HG03558 (cell line): ENCODE results near the gene EIF4G3.
"Not testable (repeated sequence)": the region's sequence is repeated elsewhere in the genome, so short reads cannot be mapped to it uniquely, and the experiment has no call there.

ENCODE experiments used
- ATAC-seq: cut with Tn5 transposase; IDR thresholded peaks from one replicate; pipeline ENCODE4 v1.9.1; 2021; ENCODE audit warnings: moderate number of reproducible peaks; ENCODE audit not compliant: unreplicated experiment; ENCODE audit errors: extremely low read depth

Gene EIF4G3, protein sequence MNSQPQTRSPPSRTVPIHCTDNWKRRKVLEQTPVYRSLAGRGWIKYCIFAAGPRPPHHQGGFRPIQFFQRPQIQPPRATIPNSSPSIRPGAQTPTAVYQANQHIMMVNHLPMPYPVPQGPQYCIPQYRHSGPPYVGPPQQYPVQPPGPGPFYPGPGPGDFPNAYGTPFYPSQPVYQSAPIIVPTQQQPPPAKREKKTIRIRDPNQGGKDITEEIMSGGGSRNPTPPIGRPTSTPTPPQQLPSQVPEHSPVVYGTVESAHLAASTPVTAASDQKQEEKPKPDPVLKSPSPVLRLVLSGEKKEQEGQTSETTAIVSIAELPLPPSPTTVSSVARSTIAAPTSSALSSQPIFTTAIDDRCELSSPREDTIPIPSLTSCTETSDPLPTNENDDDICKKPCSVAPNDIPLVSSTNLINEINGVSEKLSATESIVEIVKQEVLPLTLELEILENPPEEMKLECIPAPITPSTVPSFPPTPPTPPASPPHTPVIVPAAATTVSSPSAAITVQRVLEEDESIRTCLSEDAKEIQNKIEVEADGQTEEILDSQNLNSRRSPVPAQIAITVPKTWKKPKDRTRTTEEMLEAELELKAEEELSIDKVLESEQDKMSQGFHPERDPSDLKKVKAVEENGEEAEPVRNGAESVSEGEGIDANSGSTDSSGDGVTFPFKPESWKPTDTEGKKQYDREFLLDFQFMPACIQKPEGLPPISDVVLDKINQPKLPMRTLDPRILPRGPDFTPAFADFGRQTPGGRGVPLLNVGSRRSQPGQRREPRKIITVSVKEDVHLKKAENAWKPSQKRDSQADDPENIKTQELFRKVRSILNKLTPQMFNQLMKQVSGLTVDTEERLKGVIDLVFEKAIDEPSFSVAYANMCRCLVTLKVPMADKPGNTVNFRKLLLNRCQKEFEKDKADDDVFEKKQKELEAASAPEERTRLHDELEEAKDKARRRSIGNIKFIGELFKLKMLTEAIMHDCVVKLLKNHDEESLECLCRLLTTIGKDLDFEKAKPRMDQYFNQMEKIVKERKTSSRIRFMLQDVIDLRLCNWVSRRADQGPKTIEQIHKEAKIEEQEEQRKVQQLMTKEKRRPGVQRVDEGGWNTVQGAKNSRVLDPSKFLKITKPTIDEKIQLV (N-terminal part only)

DNA sequence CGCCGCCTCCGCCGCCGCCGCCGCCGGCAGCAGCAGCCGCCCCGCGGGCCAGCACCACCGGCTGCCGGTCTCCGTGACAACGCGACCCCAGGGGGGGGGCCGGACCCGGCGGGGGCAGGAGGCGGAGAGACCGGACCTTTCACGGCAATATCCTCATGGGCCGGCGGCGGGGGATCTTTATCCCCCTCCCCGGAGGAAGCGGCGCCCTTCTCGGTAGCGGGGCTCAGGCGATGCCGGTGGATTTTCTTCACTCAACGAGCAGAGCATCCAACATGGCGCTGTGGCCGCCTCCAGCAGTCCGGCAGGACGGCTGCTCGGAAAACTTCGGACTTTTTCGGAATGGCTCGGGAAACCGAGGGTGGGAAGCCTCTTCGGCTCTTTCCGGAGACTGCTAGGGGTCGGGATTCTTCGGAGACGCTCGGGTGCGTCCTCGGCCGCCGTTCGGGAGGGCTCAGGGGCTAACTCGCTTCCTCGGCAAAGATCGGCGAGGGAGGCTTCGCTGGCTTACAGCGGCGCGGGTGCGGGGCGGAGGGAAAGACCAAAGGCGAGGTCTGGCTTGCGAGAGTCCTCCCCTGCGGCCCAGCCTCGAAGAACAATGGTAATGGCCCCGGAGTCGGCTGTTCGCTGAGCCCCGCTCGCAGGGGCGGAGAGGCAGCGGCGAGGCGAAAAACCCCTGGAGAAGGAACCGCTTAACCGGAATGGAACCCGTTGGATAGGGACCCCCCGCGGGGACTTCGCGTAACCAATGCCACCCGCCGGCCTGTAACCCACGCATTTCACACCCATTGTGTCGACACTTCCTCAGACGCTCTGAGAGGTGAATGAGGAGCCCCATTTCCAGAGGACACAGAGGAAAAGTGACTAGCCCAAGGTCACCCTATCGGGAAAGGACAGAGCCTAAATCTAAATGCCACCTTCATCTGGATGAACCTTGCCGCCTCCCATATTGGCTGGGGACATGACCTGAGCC, at the start of gene EIF4G3:
Gene EIF4G3 (minus strand): TSS at position 312 of the 970 bp plus-strand sequence. CDS start 174,155 bp downstream, outside the sequence.
- peak; percentile 90 for ATAC-seq

DNA sequence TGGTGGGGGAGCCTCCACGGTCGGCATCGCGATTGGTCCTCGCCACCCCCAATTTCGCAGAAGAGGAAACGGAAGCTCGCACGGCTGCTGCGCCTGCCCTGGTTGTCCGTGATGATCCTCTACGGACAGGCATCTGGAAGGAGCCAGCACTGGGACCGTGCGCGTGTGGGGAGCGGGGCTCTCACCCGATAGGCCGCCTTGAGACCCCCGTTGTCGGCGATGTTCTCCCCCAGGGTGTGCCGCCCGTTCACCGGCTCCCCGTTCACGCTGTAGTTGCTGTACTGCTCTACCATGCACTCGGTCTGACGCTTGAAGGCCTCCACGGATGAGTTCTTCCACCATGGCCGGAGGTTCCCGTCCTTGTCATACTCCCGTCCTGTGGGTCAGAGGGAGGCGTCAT, 48.4 kb upstream of the EIF4G3 start:
- no peak for ATAC-seq

DNA sequence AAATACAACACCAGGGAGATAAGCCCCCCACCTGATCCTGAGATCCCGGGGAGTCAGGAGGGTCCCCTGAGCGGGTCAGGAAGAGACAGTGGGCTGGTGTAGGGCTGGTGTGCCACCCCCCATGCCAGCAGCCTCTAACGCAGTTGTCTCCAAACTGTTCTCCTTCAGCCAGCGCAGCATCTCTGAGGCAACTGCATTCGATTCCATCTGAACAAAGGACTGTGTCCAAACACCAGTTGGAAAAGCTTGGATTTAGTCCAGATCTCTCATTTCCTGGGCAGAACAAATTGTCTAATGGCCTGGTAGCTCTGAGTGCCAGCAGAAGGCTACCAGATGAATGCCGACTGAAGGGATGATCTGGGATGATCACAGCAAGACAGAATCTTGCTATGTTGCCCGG, 44.1 kb upstream of the EIF4G3 start:
- no peak for ATAC-seq

DNA sequence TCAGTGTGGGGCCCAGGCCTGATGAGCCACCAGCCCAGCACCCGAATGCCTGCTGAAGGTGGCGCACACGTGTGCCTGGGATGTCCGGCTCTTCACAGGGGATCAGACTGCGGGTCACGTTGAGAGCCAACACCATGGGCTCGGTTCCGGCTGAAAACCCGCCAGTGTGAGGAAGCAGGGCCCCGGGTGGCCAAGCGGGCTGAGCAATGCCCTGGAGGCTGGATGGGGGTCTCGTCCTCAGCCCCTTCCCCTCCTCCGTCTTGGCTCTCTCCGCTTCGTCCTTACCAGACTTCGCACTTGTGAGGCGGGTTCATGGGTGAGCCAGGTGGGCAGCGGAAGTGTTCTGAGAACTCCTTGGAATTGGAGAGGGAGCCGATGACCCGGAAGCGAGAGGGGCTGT, 43.0 kb upstream of the EIF4G3 start:
- ATAC-seq, result no peak

DNA sequence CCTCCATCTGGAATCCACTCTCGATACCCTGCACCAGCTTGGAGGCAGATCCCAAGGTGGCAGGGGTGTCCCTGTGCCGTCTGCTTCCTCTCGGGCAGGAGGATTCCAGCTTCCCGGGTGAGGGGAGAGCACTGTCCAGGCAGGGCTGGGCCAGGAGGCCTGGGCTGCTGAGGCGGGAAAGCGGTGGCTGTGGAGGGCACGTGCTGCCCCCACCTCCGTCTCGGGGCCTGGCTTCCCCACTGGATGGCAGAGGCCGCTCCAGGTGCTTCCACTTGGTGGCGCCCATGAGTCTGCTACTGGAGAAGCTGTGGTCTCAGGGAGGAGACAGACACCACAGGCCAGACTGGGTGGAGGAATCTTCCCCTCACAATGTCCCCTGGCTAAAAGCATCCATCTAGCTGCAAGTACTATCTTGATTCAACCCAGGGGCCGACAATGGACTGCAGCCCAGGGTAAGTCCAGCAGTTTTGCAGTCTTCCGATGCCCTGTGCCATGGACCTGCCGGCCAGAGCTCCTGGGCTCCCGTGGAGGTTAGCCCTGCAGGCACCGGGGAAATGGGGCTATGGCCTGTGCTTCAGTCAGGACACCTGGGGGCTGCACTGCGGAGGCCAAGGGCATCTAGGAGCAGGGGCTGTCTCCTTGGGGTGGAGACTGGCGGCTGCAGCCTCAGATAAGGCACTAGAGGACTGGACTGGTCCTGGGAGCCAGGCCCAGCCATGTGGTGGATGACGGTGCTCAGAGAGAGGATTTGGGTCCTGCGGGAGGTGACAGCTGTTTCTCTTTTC, 41.3 kb upstream of the EIF4G3 start:
- no peak for ATAC-seq

DNA sequence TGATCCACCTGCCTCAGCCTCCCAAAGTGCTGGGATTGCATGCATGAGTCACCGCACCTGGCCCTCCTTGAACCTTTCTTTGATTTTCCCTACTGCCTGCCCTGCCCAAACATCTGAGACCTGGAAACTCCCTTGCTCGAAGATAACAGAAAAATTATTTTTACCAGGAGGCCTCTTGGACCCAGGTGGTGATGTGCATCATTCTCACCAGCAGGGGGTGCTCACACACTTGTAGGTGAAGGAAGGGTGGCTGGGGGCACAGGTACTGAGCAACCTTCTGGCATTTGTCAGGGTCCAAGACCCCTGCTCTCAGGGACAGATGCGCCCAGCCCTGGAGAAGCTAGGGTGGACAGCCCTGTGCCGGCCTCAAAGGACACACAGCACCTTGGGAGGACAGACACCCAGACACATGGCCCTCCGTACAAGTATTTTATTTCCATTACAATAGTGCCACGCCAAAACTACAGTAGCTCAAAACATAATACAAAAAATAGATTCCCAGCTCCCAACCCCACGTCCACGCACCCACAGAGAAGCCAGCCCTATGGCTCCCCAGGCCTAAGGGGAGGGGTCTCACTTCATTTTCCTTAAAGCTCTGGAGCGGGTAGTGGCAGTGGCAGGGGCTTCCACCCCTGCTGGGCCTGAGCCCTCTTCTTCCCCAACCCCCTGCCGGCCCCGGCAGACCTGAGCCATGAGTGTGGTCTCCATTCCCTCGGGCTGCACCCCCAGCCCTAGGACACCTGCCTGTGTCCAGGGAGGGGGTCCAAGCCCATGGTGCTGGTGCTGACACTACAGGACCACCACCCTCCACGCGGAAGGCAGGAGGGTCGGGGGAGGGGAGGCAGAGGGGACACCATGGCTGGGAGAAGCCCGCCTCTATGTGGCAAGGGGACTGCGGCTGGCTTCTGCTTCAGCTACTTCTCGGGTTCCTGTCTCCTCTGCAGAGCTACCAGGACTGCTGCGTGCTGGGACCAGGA, 40.4 kb upstream of the EIF4G3 start:
- no peak for ATAC-seq

DNA sequence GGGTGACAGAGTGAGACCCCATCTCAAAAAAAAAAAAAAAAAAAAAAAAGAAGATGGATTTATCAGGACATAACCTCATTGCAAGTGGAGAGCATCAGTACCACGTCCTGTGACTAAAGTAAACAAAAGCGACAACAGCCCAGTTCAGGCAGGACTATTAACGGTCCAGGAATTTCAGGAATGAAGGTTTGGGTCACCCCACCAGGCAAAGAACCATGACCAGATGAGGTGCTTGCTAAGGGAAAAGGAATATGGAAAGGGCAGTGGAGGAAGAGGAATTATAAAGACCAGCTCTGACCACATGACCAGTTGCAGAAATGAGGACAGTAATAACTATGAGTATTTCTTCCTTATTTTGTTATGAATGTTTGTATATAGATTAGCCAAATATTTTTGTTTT, 35.4 kb upstream of the EIF4G3 start:
- ATAC-seq, result no peak

DNA sequence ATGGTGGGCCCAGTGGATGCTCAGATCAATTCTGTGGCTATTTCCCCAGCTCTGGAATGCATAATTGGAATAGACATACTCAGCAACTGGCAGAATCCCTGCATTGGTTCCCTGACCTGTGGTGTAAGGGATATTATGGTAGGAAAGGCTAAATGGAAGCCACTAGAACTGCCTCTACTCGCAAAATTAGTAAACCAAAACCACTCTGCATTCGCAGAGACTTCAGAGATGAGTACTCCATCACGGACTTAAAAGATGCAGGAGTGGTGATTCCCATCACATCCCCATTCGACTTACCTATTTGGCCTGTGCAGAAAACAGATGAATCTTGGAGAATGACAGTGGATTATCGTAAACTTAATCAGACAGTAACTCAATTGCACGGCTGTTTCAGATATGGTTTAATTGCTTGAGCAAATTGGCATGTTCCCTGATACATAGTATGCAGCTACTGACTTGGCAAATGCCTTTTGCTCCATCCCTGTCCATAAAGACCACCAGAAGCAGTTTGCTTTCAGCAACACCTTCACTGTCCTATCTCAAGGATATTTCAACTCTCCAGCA, 31.5 kb upstream of the EIF4G3 start:
- not testable (repeated sequence) for ATAC-seq

DNA sequence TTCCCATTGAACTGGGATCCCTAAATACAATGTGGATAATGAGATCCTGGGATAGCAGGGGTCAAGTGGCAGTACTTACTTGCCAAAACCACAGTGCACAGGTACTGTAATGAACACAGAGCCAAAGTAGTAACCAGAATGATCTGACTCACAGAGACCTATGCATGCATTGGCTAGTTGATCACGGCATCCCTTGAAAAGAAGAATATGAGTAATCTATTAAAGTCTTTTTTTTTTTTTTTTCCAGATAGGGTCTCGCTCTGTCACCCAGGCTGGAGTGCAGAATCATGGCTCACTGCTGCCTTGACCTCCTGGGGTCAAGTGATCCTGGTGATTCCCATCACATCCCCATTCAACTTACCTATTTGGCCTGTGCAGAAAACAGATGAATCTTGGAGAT, 29.4 kb upstream of the EIF4G3 start:
- ATAC-seq, result no peak

DNA sequence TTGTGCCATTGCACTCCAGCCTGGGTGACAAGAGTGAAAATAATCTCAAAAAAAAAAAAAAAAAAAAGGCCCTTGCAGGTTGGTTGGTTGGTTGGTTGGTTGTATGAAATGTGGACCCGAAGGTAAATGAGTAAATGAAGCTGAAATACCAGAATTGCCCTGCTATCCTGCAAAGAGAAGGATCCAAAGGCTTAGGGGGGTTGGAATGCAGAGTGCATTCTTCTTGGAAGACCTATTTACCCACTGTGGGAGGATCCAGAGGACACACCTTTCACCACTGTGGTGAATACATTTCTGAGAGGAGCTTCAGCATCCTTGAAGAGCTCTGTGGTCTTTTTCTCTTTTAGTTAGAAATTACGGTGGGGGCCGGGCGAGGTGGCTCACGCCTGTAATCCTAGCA, 28.7 kb upstream of the EIF4G3 start:
- no peak for ATAC-seq

DNA sequence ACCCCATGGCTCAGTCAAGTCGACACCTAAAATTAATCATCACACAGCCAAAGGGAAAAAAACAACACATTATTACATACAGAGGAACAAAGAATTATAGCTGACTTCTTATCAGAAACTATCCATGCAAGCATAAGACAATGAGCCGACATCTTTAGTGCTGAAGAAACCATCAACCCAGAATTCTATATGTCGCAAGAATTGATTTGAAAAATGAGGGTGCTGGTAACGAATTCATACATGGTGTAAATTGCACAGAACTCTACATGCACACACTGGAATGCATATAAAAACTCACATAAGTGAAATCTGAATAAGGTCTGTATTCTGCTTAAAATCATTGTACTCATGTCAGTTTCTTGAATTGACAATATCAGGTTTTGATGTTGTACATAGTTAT, 25.0 kb upstream of the EIF4G3 start:
- ATAC-seq, result no peak

DNA sequence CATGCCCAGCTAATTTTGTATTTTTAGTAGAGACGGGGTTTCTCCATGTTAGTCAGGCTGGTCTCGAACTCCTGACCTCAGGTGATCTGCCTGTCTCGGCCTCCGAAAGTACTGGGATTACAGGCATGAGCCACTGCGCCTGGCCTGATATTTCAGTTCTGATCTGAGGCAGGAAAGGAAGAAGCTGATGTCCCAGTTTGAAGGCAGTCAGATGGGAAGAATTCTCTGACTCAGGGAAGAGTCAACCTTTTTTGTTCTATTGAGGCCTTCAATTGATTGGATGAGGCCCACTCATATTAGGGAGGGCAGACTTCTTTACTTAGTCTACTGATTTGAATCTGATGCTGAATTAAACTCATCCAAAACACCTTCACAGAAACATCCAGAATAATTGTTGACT, 24.5 kb upstream of the EIF4G3 start:
- not testable (repeated sequence) for ATAC-seq

DNA sequence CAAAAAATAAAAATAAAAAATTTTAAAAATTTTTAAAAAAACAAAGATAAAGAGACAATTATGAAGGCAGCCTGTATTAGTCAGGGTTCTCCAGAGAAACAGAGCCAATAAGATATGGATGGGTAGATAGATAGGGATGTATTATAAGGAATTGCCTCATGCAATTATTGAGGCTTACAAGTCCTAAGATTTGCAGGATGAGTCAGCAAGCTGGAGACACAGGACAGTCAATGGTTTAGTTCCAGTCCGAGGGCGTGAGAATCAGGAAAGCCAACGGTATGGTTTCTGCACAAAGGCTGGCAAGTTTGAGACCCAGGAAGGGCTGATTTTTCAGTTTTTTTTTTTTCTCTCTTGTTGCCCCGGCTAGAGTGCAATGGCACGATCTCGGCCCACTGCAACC, 24.1 kb upstream of the EIF4G3 start:
- no peak for ATAC-seq

DNA sequence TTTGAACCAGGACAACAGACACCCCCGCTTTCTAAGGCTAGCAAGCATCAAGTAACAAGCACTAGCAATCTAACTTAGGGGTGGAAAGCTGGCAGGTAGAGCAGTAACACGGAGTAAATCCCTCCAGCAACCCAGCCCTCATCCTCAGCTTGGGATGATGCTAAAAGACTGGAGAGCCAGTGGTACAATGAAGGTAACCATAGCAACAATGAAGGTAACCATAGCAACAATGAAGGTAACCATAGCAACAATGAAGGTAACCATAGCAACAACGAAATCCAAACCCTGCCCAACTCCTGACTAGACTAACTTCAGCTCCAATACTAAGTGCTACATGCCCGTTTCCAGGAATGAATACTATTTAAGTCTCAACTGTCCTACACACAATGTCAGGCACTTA, 22.2 kb upstream of the EIF4G3 start:
- ATAC-seq, result no peak

DNA sequence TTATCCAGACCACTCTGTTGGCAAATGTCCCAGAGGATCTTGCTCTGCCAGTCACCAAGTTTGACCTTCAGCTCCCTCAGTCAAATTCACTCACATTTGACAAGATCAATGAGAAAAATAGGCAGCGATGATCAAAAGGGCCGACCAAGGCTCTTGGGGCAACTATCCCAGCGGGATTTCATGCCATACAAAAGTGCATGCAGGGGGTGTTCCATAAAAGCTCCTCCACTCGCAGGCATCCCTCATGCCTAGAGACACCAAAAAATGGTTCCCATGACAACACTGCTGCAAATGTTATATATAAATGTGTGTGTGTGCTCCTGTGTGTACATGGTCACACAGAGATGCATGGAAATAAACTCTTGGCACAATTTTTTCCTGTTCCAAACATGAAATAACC, 16.2 kb upstream of the EIF4G3 start:
- ATAC-seq, result no peak

DNA sequence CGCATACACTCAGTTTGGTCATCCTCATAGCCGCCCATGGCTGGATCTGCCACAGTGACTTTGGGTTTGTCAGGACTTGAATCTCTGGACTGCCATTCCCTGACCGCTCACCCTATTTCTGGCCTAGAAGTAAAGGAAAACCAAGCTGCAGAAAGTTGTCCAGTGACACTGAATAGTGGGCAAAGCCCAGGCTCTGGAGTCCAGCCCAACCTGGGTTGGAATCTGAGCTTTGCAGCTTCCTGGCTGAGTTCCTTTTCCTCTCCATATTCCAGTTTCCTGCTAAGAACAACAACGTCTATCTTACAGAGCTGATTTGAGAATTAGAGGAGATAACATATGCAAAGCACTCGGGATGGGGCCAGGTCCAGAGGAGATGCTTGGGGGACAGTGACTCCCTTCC, 15.6 kb upstream of the EIF4G3 start:
- no peak for ATAC-seq

DNA sequence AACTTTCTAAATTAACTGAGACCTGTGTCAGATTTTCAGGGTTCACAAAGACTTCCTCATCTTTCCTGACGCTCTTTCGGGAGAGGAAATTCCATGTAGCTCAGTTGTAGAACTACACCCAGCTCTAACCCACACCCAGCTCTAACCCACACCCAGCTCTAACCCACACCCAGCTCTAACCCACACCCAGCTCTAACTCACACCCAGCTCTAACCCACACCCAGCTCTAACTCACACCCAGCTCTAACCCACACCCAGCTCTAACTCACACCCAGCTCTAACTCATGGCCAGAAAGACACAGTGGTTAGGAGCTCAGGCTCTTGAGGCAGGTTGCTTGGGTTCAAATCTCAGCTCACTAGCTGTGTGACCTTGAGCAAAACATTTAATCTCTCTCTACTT, 14.1 kb upstream of the EIF4G3 start:
- ATAC-seq, result not testable (repeated sequence)
